ENCODE measurements around the gene KRT17. TPM values are rescaled to one million over a fixed set of nuclear protein-coding genes. Genes with fewer than 3 reads are reported as not detected.
A peak's percentile ranks its signal among the peaks of the same experiment; 100 is the strongest.
"Not testable (repeated sequence)": the region's sequence is repeated elsewhere in the genome, so short reads cannot be mapped to it uniquely, and the experiment has no call there.

Gene KRT17
- polyA plus RNA-seq, 1 donor (not counting 4 experiments of a cell fraction or from before 2014, with no cell fraction given) = 8,666 TPM

GRCh38 chr17:41620583-41621434 is 3.6 kb downstream of the KRT17 start:
- dilution Hi-C loops (cut with MboI; ENCODE audit: extremely low pct_ligation_motif_present, low sequenced_read_pairs) = no loop called here
- peak overlapping the region; percentile 52 for H3K27ac ChIP-seq (ENCODE audit: control insufficient read depth, insufficient read depth, low read length)
- DNase-seq (ENCODE audit: low read depth, low spot score) = no peak

GRCh38 chr17:41619927-41620582 is 4.3 kb downstream of the KRT17 start:
- Histone ChIP-seq H3K36me3 (ENCODE audit: control insufficient read depth in 2 of 2, extremely low read depth in 1 of 2, insufficient read depth in 2 of 2, low read length in 2 of 2) (peaks cover 3 to 20% of the 10 kb centered on the region in 2 experiments), H3K79me2 (ENCODE audit: control insufficient read depth, insufficient read depth, low read length) (peaks cover 15% of the 10 kb centered on the region), H3K4me1 (ENCODE audit: control insufficient read depth, extremely low read depth, insufficient read depth, low read length) (peaks cover 42% of the 10 kb centered on the region)
- H3K4me3 ChIP-seq (ENCODE audit: control insufficient read depth in 2 of 3, extremely low read depth in 1 of 3, insufficient read depth in 2 of 3, low read depth in 1 of 3, low read length in 3 of 3); H3K4me2 ChIP-seq (ENCODE audit: control insufficient read depth, extremely low read depth, insufficient read depth, low read depth, low read length); dilution Hi-C loops (cut with MboI; ENCODE audit: extremely low pct_ligation_motif_present, low sequenced_read_pairs); H2AFZ ChIP-seq (ENCODE audit: control insufficient read depth, low read length); H4K20me1 ChIP-seq (ENCODE audit: control insufficient read depth, extremely low read depth, insufficient read depth, low read length); H3K27ac ChIP-seq (ENCODE audit: control insufficient read depth, insufficient read depth, low read length); H3K9ac ChIP-seq (ENCODE audit: control insufficient read depth, extremely low read depth, insufficient read depth, low read length); H3K27me3 ChIP-seq (ENCODE audit: control insufficient read depth, extremely low read depth, insufficient read depth, low read length); H3K9me3 ChIP-seq (ENCODE audit: control insufficient read depth, low read depth, low read length); H3K9me1 ChIP-seq (ENCODE audit: control insufficient read depth, extremely low read depth, insufficient read depth, low read length); DNase-seq (ENCODE audit: low read depth, low spot score): not testable (repeated sequence)
- peak; percentile 62 for FAIRE-seq

More at GRCh38 chr17:41620583-41621434, 3.6 kb downstream of the KRT17 start:
- TF ChIP-seq CTCF (optimal IDR thresholded peaks at IDR 0.05 in 1 of 3, IDR thresholded peaks at IDR 0.05 in 1 of 3, conservative IDR thresholded peaks at IDR 0.05 in 1 of 3; ENCODE audit: extremely low read depth in 1 of 3, insufficient read depth in 2 of 3, low read length in 3 of 3) (peak in 1 of 3 experiments; percentile 31), EZH2 (IDR thresholded peaks at IDR 0.05; ENCODE audit: low read length) (no peak)
- no peaks in the 10 kb centered on the region for H3K9me1 ChIP-seq (ENCODE audit: control insufficient read depth, extremely low read depth, insufficient read depth, low read length)
- FAIRE-seq = peak; percentile 74
- H2AFZ ChIP-seq (ENCODE audit: control insufficient read depth, low read length) = no peak overlapping the region
- peak overlapping the region; percentile 60 for H3K4me2 ChIP-seq (ENCODE audit: control insufficient read depth, extremely low read depth, insufficient read depth, low read depth, low read length)
- no peaks in the 10 kb centered on the region for H4K20me1 ChIP-seq (ENCODE audit: control insufficient read depth, extremely low read depth, insufficient read depth, low read length)
- H3K36me3 ChIP-seq (ENCODE audit: control insufficient read depth in 2 of 2, extremely low read depth in 1 of 2, insufficient read depth in 2 of 2, low read length in 2 of 2) = peaks cover 3 to 20% of the 10 kb centered on the region in 2 experiments
- H3K9ac ChIP-seq (ENCODE audit: control insufficient read depth, extremely low read depth, insufficient read depth, low read length) = peak overlapping the region; percentile 33
- no peaks in the 10 kb centered on the region for H3K27me3 ChIP-seq (ENCODE audit: control insufficient read depth, extremely low read depth, insufficient read depth, low read length)
- peaks cover 15% of the 10 kb centered on the region for H3K79me2 ChIP-seq (ENCODE audit: control insufficient read depth, insufficient read depth, low read length)
- H3K9me3 ChIP-seq (ENCODE audit: control insufficient read depth, low read depth, low read length) = no peaks in the 10 kb centered on the region
- peak overlapping the region in 1 of 3 experiments; percentile 34 for H3K4me3 ChIP-seq (ENCODE audit: control insufficient read depth in 2 of 3, extremely low read depth in 1 of 3, insufficient read depth in 2 of 3, low read depth in 1 of 3, low read length in 3 of 3)
- H3K4me1 ChIP-seq (ENCODE audit: control insufficient read depth, extremely low read depth, insufficient read depth, low read length) = peaks cover 41% of the 10 kb centered on the region

Measured in keratinocyte (primary cell).